Tibial nerve (tissue), 4 donors: ENCODE results near the gene ADK. TPM values are rescaled to one million over a fixed set of nuclear protein-coding genes. Genes with fewer than 3 reads are reported as not detected.
"Not testable (repeated sequence)": the region's sequence is repeated elsewhere in the genome, so short reads cannot be mapped to it uniquely, and the experiment has no call there.

Experiments used
- DNase-seq, 2 donors: peaks; one replicate each; pipeline ENCODE4 v3.0.0-alpha.2; 2019; ENCODE audit warnings: low spot score in 2 of 2
- H3K27ac ChIP-seq, 4 donors: fragments of 200-600 bp; sonication (generic) in 3 of 4; one replicate each; pipeline ENCODE4 v1.5.1; 2017 to 2019; ENCODE audit warnings: mild to moderate bottlenecking in 1 of 4
- H3K27me3 ChIP-seq, 2 donors: fragments of 200-600 bp; sonication (generic) in 1 of 2; one replicate each; pipeline versions ENCODE4 v1.5.1 to v1.6.0; 2017 to 2019
- H3K36me3 ChIP-seq, 3 donors: fragments of 200-600 bp; sonication (generic); one replicate each; pipeline ENCODE4 v1.5.1; 2018 to 2019
- H3K4me1 ChIP-seq, 4 donors: fragments of 200-600 bp; sonication (generic) in 3 of 4; one replicate each; pipeline ENCODE4 v1.5.1; 2017 to 2019
- H3K4me3 ChIP-seq, 4 donors: fragments of 200-600 bp; sonication (generic) in 3 of 4; one replicate each; pipeline ENCODE4 v1.5.1; 2017 to 2019; ENCODE audit warnings: mild to moderate bottlenecking in 1 of 4, moderate library complexity in 1 of 4
- H3K9me3 ChIP-seq, 4 donors: fragments of 200-600 bp; sonication (generic) in 3 of 4; one replicate each; pipeline ENCODE4 v1.5.1; 2017 to 2019
- CTCF ChIP-seq, 5 experiments: fragments of 200-600 bp in 3 of 5; fragments of 450-650 bp in 2 of 5; sonication (generic) in 3 of 5; IDR thresholded peaks; one replicate each; pipeline ENCODE4 v1.5.1; 2016 to 2019; ENCODE audit warnings: antibody characterized with exemption in 5 of 5, mild to moderate bottlenecking in 3 of 5, moderate library complexity in 2 of 5
- EP300 ChIP-seq, 2 donors: sonication (generic); formaldehyde crosslinking; IDR thresholded peaks; one replicate each; pipeline ENCODE4 v1.6.1; 2017; ENCODE audit warnings: antibody characterized with exemption in 2 of 2, mild to moderate bottlenecking in 1 of 2
- POLR2A ChIP-seq, 2 donors: fragments of 450-650 bp; IDR thresholded peaks; one replicate each; pipeline ENCODE4 v1.6.1; 2017; ENCODE audit warnings: antibody characterized with exemption in 2 of 2, mild to moderate bottlenecking in 2 of 2, moderate library complexity in 2 of 2
- WGBS, 2 donors: methylation state at CpG; one replicate each; pipeline ENCODE4 v1.1.5; 2018; 5-methylcytosine and 5-hydroxymethylcytosine counted together
- total RNA-seq, 4 donors: library from RNA; depleted of rRNA; stranded (reverse); fragments of >200 nt; gene quantifications; one replicate each; pipeline ENCODE4 v1.1.0, GENCODE V29; 2016

Gene ADK
- total RNA-seq, 4 donors from 2014 or later, result 28.2 to 50.9 (median 34.0) TPM

- Histone ChIP-seq H3K9me3 (peaks cover 0 to 6% (median 0%) of the 10 kb centered on the region in 4 donors), H3K4me1 (no peaks in the 10 kb centered on the region), H3K27me3 (no peaks in the 10 kb centered on the region), H3K36me3 (peaks cover 0 to 6% (median 0%) of the 10 kb centered on the region in 3 donors), H3K4me3 (no peak overlapping the region), H3K27ac (no peak overlapping the region)
- TF ChIP-seq POLR2A (IDR thresholded peaks at IDR 0.05) (no peak), EP300 (IDR thresholded peaks at IDR 0.05) (no peak), CTCF (IDR thresholded peaks at IDR 0.05) (no peak)
- WGBS, 2 donors, result 94 to 96% methylated on average over 3 of the region's 3 CpGs
- DNase-seq, result no peak
Measured at GRCh38 chr10:74575191-74575720, 424.2 kb downstream of the ADK start.

GRCh38 chr10:74575912-74576311, 424.9 kb downstream of the ADK start:
- H3K4me3 ChIP-seq, result no peak overlapping the region
- H3K4me1 ChIP-seq, result no peaks in the 10 kb centered on the region
- no peak overlapping the region for H3K27ac ChIP-seq
- 91 to 96% methylated on average over 1 of the region's 1 CpG for WGBS, 2 donors
- H3K9me3 ChIP-seq, result peaks cover 0 to 7% (median 0%) of the 10 kb centered on the region in 4 donors
- no peaks in the 10 kb centered on the region for H3K27me3 ChIP-seq
- peaks cover 0 to 6% (median 0%) of the 10 kb centered on the region in 3 donors for H3K36me3 ChIP-seq
- no peak for DNase-seq
- TF ChIP-seq CTCF (IDR thresholded peaks at IDR 0.05) (no peak), EP300 (IDR thresholded peaks at IDR 0.05) (no peak), POLR2A (IDR thresholded peaks at IDR 0.05) (no peak)

- peaks cover 0 to 11% (median 0%) of the 10 kb centered on the region in 4 donors for H3K9me3 ChIP-seq
- no peak for DNase-seq
- H3K4me3 ChIP-seq, result no peak overlapping the region
- H3K27me3 ChIP-seq, result no peaks in the 10 kb centered on the region
- 95 to 96% methylated on average over 3 of the region's 3 CpGs for WGBS, 2 donors
- no peak for TF ChIP-seq CTCF (IDR thresholded peaks at IDR 0.05)
- no peak for TF ChIP-seq EP300 (IDR thresholded peaks at IDR 0.05)
- TF ChIP-seq POLR2A (IDR thresholded peaks at IDR 0.05), result no peak
- peaks cover 0 to 6% (median 0%) of the 10 kb centered on the region in 3 donors for H3K36me3 ChIP-seq
- no peaks in the 10 kb centered on the region for H3K4me1 ChIP-seq
- H3K27ac ChIP-seq, result no peak overlapping the region
Measured at GRCh38 chr10:74576586-74576985, 425.6 kb downstream of the ADK start.

GRCh38 chr10:74580438-74580837, 429.4 kb downstream of the ADK start:
- not testable (repeated sequence) for H3K4me3 ChIP-seq, H3K27me3 ChIP-seq, H3K9me3 ChIP-seq, H3K36me3 ChIP-seq, H3K27ac ChIP-seq, DNase-seq
- 94 to 98% methylated on average over 2 of the region's 2 CpGs for WGBS, 2 donors
- H3K4me1 ChIP-seq, result peaks cover 0 to 11% (median 8%) of the 10 kb centered on the region in 4 donors

GRCh38 chr10:74582566-74582965, 431.5 kb downstream of the ADK start:
- peaks cover 0 to 4% (median 0%) of the 10 kb centered on the region in 4 donors for H3K9me3 ChIP-seq
- H3K4me1 ChIP-seq, result peaks cover 0 to 29% (median 21%) of the 10 kb centered on the region in 4 donors
- WGBS, 2 donors, result 79 to 86% methylated on average over 1 of the region's 1 CpG
- H3K27me3 ChIP-seq, result no peaks in the 10 kb centered on the region
- no peak overlapping the region for H3K4me3 ChIP-seq
- H3K36me3 ChIP-seq, result no peaks in the 10 kb centered on the region
- TF ChIP-seq EP300 (IDR thresholded peaks at IDR 0.05) (no peak), CTCF (IDR thresholded peaks at IDR 0.05) (no peak), POLR2A (IDR thresholded peaks at IDR 0.05) (no peak)
- no peak for DNase-seq
- H3K27ac ChIP-seq, result no peak overlapping the region
